Breast epithelium (tissue), 4 donors: Measurements from ENCODE around the gene C1QL1. TPM values are rescaled to one million over a fixed set of nuclear protein-coding genes. Genes with fewer than 3 reads are reported as not detected.

Experiments
- DNase-seq, 2 donors: peaks; one replicate each; pipeline ENCODE4 v3.0.0-alpha.2; 2019; ENCODE audit warnings: low spot score in 2 of 2
- H3K27ac ChIP-seq, 2 donors: fragments of 200-600 bp; sonication (generic) in 1 of 2; one replicate each; pipeline ENCODE4 v1.5.1; 2016 to 2019; ENCODE audit warnings: mild to moderate bottlenecking in 1 of 2
- H3K27me3 ChIP-seq, 2 donors: fragments of 200-600 bp; sonication (generic) in 1 of 2; one replicate each; pipeline versions ENCODE4 v1.5.1 to v1.6.0; 2017 to 2019; ENCODE audit warnings: control low read depth in 1 of 2, mild to moderate bottlenecking in 1 of 2
- H3K36me3 ChIP-seq: fragments of 200-600 bp; one replicate; pipeline ENCODE4 v1.5.1; 2019
- H3K4me1 ChIP-seq, 2 donors: fragments of 200-600 bp; sonication (generic); one replicate each; pipeline ENCODE4 v1.5.1; 2016 to 2019; ENCODE audit warnings: control low read depth in 1 of 2
- H3K4me3 ChIP-seq, 3 donors: fragments of 200-600 bp; sonication (generic); 1 replicate in 2 of 3; 2 replicates in 1 of 3; pipeline ENCODE4 v1.5.1; 2016 to 2019; ENCODE audit warnings: mild to moderate bottlenecking in 3 of 3, moderate library complexity in 2 of 3
- H3K9me3 ChIP-seq, 2 donors: fragments of 200-600 bp; sonication (generic) in 1 of 2; one replicate each; pipeline ENCODE4 v1.5.1; 2016 to 2019; ENCODE audit warnings: control low read depth in 1 of 2
- POLR2A ChIP-seq: fragments of 450-650 bp; IDR thresholded peaks from one replicate; pipeline ENCODE4 v1.6.1; 2016; ENCODE audit warnings: antibody characterized with exemption, mild to moderate bottlenecking, moderate library complexity
- POLR2AphosphoS5 ChIP-seq, 3 donors: sonication (generic); formaldehyde crosslinking; IDR thresholded peaks; one replicate each; pipeline ENCODE4 v1.6.1; 2017; ENCODE audit warnings: antibody characterized with exemption in 3 of 3
- intact Hi-C: fragments of 100-400 bp; cut with DNase I; formaldehyde crosslinking; loops from one replicate; pipeline ENCODE4 v1.15.1; 2023; ENCODE audit warnings: low total_unique reads
- total RNA-seq, 3 donors: library from RNA; depleted of rRNA; stranded (reverse); fragments of >200 nt; gene quantifications; one replicate each; pipeline ENCODE4 v1.1.0, GENCODE V29; 2016
- TF ChIP-seq, protein P1 (sequence below), 3 donors: fragments of 450-650 bp; IDR thresholded peaks; one replicate each; pipeline ENCODE4 v1.5.1; 2016 to 2017; ENCODE audit warnings: antibody characterized with exemption in 3 of 3, mild to moderate bottlenecking in 3 of 3, moderate library complexity in 3 of 3

The C1QL1 gene
- total RNA-seq, 3 donors from 2014 or later = 0.98 to 7.2 TPM; not detected in 1

- no peak for DNase-seq
- no peaks in the 10 kb centered on the region for H3K4me1 ChIP-seq
These were observed 13.3 kb upstream of the C1QL1 start for GRCh38 chr17:44981221-44981968.

GRCh38 chr17:44979426-44979995 lies 11.4 kb upstream of the C1QL1 start:
- H3K4me1 ChIP-seq = no peaks in the 10 kb centered on the region
- intact Hi-C loops = no loop called here
- no peaks in the 10 kb centered on the region for H3K36me3 ChIP-seq
- TF ChIP-seq POLR2AphosphoS5 (IDR thresholded peaks at IDR 0.05) = no peak
- no peak for TF ChIP-seq POLR2A
- no peak overlapping the region for H3K4me3 ChIP-seq
- no peaks in the 10 kb centered on the region for H3K27me3 ChIP-seq
- DNase-seq = no peak
- H3K27ac ChIP-seq = no peak overlapping the region
- no peaks in the 10 kb centered on the region for H3K9me3 ChIP-seq

More at GRCh38 chr17:44981221-44981968, 13.3 kb upstream of the C1QL1 start:
- Histone ChIP-seq H3K27me3 (no peaks in the 10 kb centered on the region), H3K4me3 (peak overlapping the region in 2 of 3 donors; percentile 24 to 39), H3K27ac (peak overlapping the region; percentile 70 to 75), H3K9me3 (no peaks in the 10 kb centered on the region), H3K36me3 (no peaks in the 10 kb centered on the region)
- TF ChIP-seq POLR2A = no peak
- TF ChIP-seq, protein P1, sequence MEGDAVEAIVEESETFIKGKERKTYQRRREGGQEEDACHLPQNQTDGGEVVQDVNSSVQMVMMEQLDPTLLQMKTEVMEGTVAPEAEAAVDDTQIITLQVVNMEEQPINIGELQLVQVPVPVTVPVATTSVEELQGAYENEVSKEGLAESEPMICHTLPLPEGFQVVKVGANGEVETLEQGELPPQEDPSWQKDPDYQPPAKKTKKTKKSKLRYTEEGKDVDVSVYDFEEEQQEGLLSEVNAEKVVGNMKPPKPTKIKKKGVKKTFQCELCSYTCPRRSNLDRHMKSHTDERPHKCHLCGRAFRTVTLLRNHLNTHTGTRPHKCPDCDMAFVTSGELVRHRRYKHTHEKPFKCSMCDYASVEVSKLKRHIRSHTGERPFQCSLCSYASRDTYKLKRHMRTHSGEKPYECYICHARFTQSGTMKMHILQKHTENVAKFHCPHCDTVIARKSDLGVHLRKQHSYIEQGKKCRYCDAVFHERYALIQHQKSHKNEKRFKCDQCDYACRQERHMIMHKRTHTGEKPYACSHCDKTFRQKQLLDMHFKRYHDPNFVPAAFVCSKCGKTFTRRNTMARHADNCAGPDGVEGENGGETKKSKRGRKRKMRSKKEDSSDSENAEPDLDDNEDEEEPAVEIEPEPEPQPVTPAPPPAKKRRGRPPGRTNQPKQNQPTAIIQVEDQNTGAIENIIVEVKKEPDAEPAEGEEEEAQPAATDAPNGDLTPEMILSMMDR (IDR thresholded peaks at IDR 0.05) = no peak
- TF ChIP-seq POLR2AphosphoS5 (IDR thresholded peaks at IDR 0.05) = no peak
- intact Hi-C loops = no loop called here

DNA sequence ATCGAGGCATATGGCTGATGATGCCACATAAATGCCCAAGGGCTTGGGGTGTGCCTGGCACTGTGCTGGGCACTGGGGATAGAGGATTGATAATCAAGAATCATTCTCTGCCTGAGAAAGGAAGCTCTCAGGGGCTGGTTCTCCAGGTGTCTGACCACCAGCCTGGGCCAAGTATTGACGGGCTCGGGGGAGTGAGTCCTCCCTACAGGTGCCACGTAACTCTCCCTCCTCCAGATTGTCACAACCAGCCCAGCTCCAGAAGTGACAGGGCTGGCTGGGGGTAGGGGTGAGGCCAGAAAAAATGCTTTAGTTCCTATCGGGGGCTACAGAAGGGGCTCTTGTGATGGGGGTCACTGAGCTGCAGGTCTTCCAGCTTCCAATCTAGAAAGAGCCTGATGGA lies 10.7 kb upstream of the C1QL1 start:
- intact Hi-C loops = no loop called here
- H3K4me1 ChIP-seq = no peaks in the 10 kb centered on the region
- no peaks in the 10 kb centered on the region for H3K36me3 ChIP-seq
- no peak overlapping the region for H3K4me3 ChIP-seq
- DNase-seq = no peak
- no peaks in the 10 kb centered on the region for H3K27me3 ChIP-seq
- TF ChIP-seq POLR2A (no peak), POLR2AphosphoS5 (IDR thresholded peaks at IDR 0.05) (no peak)
- TF ChIP-seq, protein P1 (IDR thresholded peaks at IDR 0.05) = no peak
- H3K9me3 ChIP-seq = no peaks in the 10 kb centered on the region
- no peak overlapping the region for H3K27ac ChIP-seq

DNA sequence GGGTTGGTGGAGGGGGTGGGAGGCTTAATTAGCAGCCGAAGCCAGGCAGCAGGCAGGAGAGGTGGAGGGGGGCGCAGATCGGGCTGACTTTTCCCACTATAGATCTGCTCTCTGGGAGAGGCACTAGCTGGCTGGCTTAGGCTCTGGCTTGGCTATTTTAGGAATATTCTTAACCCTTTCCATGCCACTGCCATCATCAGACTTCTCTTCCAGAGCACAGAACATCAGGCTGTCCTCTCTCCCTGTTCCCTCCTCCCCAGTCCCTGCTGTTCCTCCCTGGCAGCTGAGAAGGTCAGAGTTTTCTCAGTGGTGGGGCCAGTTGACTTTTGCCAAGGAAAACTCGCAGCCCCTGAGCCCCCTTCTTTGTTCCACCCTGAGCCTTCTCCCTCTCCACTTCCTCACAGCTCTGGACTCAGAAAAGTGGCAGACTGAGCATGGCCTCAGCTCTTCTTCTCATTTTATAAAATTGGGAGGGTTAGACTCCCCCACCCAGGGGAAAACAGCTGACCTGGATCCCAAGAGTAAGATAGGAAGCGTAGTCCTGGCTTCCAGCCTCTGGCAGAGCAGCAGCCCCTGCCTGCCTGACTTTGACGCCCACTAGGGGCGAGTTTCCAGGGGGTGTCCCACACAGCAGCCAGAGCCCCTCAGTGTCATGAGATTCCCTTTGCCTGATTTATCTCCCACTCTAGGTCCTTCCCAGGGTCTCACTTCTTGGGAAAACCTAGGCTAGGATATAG lies 9.9 kb upstream of the C1QL1 start:
- Histone ChIP-seq H3K4me1 (no peaks in the 10 kb centered on the region), H3K9me3 (no peaks in the 10 kb centered on the region), H3K4me3 (no peak overlapping the region), H3K27ac (no peak overlapping the region), H3K27me3 (no peaks in the 10 kb centered on the region), H3K36me3 (no peaks in the 10 kb centered on the region)
- intact Hi-C loops = no loop called here
- no peak for DNase-seq
- no peak for TF ChIP-seq POLR2A
- TF ChIP-seq, protein P1 (IDR thresholded peaks at IDR 0.05) = no peak
- TF ChIP-seq POLR2AphosphoS5 (IDR thresholded peaks at IDR 0.05) = no peak

DNA sequence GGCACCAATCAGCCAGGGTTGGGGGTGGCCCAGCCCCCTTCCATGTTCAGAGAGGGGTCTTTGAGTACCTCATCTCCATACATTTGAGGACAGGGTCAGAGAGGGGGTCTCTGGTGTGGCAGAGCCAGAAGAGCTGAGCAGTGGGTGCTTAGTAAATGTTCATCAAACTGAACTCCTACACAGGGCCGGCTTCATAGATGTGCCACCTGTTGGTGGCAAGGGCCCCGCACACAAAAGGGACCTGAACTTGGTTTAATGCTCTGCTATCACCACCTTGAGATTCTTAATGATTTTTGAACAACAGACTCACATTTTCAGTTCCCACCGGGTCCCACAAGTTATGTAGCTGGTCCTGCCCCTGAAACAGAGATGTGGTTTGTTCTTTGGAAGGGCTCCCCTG lies 9.0 kb upstream of the C1QL1 start:
- Histone ChIP-seq H3K27me3 (no peaks in the 10 kb centered on the region), H3K4me1 (no peaks in the 10 kb centered on the region), H3K27ac (no peak overlapping the region), H3K36me3 (no peaks in the 10 kb centered on the region), H3K4me3 (no peak overlapping the region), H3K9me3 (no peaks in the 10 kb centered on the region)
- no peak for DNase-seq
- intact Hi-C loops = no loop called here
- TF ChIP-seq, protein P1 (IDR thresholded peaks at IDR 0.05) = no peak
- TF ChIP-seq POLR2A (no peak), POLR2AphosphoS5 (IDR thresholded peaks at IDR 0.05) (no peak)
